ENCODE results near the gene CACNG7. TPM values are rescaled to one million over a fixed set of nuclear protein-coding genes. Genes with fewer than 3 reads are reported as not detected.

Gene CACNG7
- total RNA-seq, 1 experiment from 2014 or later = not detected

DNA sequence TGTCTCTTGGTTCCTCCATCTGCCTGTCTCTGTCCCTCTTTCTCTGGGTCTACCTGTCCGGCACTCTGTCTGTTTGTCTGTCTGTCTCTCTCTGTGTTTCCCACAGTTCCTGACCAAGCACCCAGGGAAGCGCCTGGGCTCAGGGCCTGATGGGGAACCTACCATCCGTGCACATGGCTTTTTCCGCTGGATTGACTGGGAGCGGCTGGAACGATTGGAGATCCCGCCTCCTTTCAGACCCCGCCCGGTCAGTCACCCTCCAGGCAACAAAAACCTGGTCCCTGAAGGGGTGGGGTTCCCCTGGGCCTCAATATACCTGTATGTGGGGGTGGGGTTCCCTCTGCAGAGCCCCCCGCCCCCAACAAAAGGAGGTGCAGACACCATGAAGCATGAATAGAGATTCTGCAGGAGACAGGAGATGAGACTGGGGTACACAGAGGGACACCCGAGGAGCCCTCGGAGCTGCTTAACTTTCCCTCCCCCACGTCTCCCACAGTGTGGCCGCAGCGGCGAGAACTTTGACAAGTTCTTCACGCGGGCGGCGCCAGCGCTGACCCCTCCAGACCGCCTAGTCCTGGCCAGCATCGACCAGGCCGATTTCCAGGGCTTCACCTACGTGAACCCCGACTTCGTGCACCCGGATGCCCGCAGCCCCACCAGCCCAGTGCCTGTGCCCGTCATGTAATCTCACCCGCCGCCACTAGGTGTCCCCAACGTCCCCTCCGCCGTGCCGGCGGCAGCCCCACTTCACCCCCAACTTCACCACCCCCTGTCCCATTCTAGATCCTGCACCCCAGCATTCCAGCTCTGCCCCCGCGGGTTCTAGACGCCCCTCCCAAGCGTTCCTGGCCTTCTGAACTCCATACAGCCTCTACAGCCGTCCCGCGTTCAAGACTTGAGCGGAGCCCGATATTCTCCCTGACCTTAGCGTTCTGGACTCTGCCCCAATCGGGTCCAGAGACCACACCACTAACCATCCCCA, 2.6 kb upstream of the CACNG7 start:
- CTCF ChIA-PET = interaction anchor here (0.5 to 1.7 kb wide), 6 partner anchors 9 to 125 kb away, joined by 3 to 8 read pairs (median 4); no protein-coding TSS in a partner anchor
- no TSS peak for BruUV-seq (replicated peaks)
- intact Hi-C loops (cut with micrococcal nuclease; ENCODE audit: unreplicated experiment) = loop anchor here (1.0 kb wide), 1 partner anchor 118 kb away; no protein-coding TSS in a partner anchor
- DNase-seq (ENCODE audit: low spot score) = peak; percentile 55
- TF ChIP-seq EZH2 (IDR thresholded peaks at IDR 0.05; ENCODE audit: borderline replicate concordance, low read depth, low read length, poor library complexity, severe bottlenecking) = no peak
- TF ChIP-seq, protein P1, sequence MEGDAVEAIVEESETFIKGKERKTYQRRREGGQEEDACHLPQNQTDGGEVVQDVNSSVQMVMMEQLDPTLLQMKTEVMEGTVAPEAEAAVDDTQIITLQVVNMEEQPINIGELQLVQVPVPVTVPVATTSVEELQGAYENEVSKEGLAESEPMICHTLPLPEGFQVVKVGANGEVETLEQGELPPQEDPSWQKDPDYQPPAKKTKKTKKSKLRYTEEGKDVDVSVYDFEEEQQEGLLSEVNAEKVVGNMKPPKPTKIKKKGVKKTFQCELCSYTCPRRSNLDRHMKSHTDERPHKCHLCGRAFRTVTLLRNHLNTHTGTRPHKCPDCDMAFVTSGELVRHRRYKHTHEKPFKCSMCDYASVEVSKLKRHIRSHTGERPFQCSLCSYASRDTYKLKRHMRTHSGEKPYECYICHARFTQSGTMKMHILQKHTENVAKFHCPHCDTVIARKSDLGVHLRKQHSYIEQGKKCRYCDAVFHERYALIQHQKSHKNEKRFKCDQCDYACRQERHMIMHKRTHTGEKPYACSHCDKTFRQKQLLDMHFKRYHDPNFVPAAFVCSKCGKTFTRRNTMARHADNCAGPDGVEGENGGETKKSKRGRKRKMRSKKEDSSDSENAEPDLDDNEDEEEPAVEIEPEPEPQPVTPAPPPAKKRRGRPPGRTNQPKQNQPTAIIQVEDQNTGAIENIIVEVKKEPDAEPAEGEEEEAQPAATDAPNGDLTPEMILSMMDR (conservative IDR thresholded peaks at IDR 0.05; ENCODE audit: low read depth, low read length) = peak; percentile 92
- H3K27me3 ChIP-seq (replicated peaks; ENCODE audit: insufficient read depth, low read depth, low read length, poor library complexity) = peaks cover 45% of the 10 kb centered on the region
- no peak overlapping the region for H3K27ac ChIP-seq (ENCODE audit: low read depth, low read length, poor library complexity, severe bottlenecking)
- peak overlapping the region; percentile 30 for H3K4me3 ChIP-seq (ENCODE audit: low read depth, low read length, poor library complexity, severe bottlenecking)
- no peaks in the 10 kb centered on the region for H3K36me3 ChIP-seq (ENCODE audit: insufficient read depth, low read length, poor library complexity, severe bottlenecking)
- H3K4me1 ChIP-seq (ENCODE audit: insufficient read depth, low read length, poor library complexity, severe bottlenecking) = peaks cover 8% of the 10 kb centered on the region
- POLR2A ChIA-PET (ENCODE audit: low non-redundant PET) = no interaction called here
- H3K9me3 ChIP-seq (ENCODE audit: low read depth, low read length, poor library complexity, severe bottlenecking) = no peaks in the 10 kb centered on the region

DNA sequence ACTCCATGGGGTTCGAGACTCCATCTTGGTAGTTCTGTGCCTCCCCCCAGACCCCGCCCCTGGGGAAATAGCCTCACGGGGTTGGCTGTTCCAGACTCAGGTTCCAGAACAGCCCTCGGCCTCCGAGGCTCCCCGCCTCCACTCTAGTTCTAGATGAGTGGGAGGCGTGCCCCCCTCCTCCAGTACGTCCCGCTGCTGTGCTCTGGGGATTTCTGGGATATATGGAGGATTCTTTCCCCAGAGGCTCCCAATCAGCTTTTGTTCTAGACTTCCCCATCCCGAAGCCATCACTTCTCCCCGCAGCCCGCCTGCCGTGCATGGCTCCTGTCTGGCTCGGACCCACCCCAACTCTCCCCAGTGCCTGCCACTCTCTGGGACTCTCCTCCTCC, 1.9 kb upstream of the CACNG7 start:
- peak overlapping the region; percentile 30 for H3K4me3 ChIP-seq (ENCODE audit: low read depth, low read length, poor library complexity, severe bottlenecking)
- ChIA-PET CTCF (interaction anchor here (1.4 to 1.7 kb wide), 2 partner anchors 117 to 124 kb away, joined by 3 to 4 read pairs; no protein-coding TSS in a partner anchor), POLR2A (ENCODE audit: low non-redundant PET) (no interaction called here)
- H3K4me1 ChIP-seq (ENCODE audit: insufficient read depth, low read length, poor library complexity, severe bottlenecking) = peaks cover 8% of the 10 kb centered on the region
- TF ChIP-seq, protein P1 (conservative IDR thresholded peaks at IDR 0.05; ENCODE audit: low read depth, low read length) = no peak
- TF ChIP-seq EZH2 (IDR thresholded peaks at IDR 0.05; ENCODE audit: borderline replicate concordance, low read depth, low read length, poor library complexity, severe bottlenecking) = no peak
- intact Hi-C loops (cut with micrococcal nuclease; ENCODE audit: unreplicated experiment) = no loop called here
- H3K9me3 ChIP-seq (ENCODE audit: low read depth, low read length, poor library complexity, severe bottlenecking) = no peaks in the 10 kb centered on the region
- BruUV-seq (replicated peaks) = no TSS peak
- H3K36me3 ChIP-seq (ENCODE audit: insufficient read depth, low read length, poor library complexity, severe bottlenecking) = no peaks in the 10 kb centered on the region
- peaks cover 52% of the 10 kb centered on the region for H3K27me3 ChIP-seq (replicated peaks; ENCODE audit: insufficient read depth, low read depth, low read length, poor library complexity)
- peak; percentile 54 for DNase-seq (ENCODE audit: low spot score)
- no peak overlapping the region for H3K27ac ChIP-seq (ENCODE audit: low read depth, low read length, poor library complexity, severe bottlenecking)

DNA sequence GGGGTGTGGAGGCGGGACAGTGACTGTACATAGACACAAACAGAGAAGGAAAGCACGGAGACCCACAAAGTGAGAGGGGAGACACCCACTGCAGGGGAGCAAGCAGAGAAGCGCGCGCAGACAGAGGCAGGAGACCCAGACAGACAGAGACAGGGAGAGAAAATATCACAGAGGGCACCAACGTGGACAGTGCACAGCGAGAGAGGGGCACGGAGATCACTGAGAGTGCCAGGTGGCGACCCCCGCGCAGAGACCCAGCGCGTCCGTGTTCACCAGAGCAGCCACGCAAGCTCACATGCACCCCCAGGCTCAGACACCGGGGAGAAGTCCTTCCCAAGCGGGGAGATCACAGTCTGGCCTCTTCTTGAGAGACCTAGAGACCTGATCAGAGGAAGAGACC, 1.4 kb upstream of the CACNG7 start:
- Histone ChIP-seq H3K27ac (ENCODE audit: low read depth, low read length, poor library complexity, severe bottlenecking) (no peak overlapping the region), H3K4me1 (ENCODE audit: insufficient read depth, low read length, poor library complexity, severe bottlenecking) (peaks cover 8% of the 10 kb centered on the region), H3K36me3 (ENCODE audit: insufficient read depth, low read length, poor library complexity, severe bottlenecking) (no peaks in the 10 kb centered on the region), H3K27me3 (replicated peaks; ENCODE audit: insufficient read depth, low read depth, low read length, poor library complexity) (peaks cover 52% of the 10 kb centered on the region), H3K4me3 (ENCODE audit: low read depth, low read length, poor library complexity, severe bottlenecking) (peak overlapping the region; percentile 30), H3K9me3 (ENCODE audit: low read depth, low read length, poor library complexity, severe bottlenecking) (no peaks in the 10 kb centered on the region)
- DNase-seq (ENCODE audit: low spot score) = no peak
- no TSS peak for BruUV-seq (replicated peaks)
- ChIA-PET CTCF (interaction anchor here (1.4 to 1.7 kb wide), 2 partner anchors 116 to 124 kb away, joined by 3 to 4 read pairs; no protein-coding TSS in a partner anchor), POLR2A (ENCODE audit: low non-redundant PET) (interaction anchor here (0.7 kb wide), 1 partner anchor 76 kb away, joined by 5 read pairs; no protein-coding TSS in a partner anchor)
- TF ChIP-seq EZH2 (IDR thresholded peaks at IDR 0.05; ENCODE audit: borderline replicate concordance, low read depth, low read length, poor library complexity, severe bottlenecking) = no peak
- TF ChIP-seq, protein P1 (conservative IDR thresholded peaks at IDR 0.05; ENCODE audit: low read depth, low read length) = no peak
- intact Hi-C loops (cut with micrococcal nuclease; ENCODE audit: unreplicated experiment) = no loop called here
